Inflammatory macrophage treated with lipopolysaccharide for 4 hours (primary cell): Measurements from ENCODE around the gene GRIK1.

Source experiments
- DNase-seq: peaks from one replicate; pipeline ENCODE4 v3.0.0-alpha.2; 2020

Gene GRIK1

DNA sequence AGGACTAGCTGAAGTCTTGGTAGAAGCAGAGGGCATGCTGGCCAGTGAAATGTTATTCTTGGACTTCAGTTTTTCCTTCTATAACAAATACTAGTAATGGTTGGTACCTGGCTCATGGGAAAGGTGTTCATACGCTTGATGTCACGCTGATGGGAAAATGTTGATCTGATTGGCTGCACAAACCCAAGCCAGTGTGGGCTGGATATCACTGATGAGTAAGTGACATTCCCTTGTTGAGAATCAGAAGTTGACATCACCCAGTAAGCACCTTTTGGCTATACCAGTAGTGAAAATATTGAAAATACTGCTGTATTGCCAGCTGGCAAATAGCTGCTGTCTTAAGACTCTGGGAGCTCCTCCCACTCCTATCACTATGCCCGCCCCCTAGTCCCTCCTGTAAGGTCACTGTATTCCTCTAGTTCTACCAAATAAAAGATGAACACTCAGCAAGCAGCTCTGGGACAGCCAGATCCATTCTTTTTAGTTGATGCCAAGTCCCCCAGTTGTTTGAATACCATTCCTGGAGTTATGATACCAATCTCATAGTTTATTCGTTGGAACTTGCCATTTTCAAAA, 168.2 kb downstream of the GRIK1 start:
- DNase-seq: no peak

DNA sequence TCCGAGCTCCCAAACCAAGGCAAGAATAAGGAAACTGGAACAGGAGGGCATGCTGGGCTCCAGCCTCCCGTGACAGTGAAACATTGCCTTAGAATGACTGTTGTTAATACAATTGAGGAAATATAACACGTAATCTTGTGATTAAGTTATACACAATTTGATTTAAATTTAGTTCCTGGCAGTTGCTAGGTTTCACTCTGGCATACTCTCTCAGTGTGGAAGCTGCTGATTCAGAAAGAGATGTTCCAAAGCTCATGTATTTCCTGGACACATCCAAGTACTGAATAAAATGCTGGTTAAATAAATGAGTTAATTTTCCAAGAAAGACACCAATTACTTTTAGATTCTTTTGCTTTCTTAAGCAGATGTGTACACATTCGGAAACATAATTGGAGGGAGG, 176.1 kb downstream of the GRIK1 start:
- DNase-seq: no peak

DNA sequence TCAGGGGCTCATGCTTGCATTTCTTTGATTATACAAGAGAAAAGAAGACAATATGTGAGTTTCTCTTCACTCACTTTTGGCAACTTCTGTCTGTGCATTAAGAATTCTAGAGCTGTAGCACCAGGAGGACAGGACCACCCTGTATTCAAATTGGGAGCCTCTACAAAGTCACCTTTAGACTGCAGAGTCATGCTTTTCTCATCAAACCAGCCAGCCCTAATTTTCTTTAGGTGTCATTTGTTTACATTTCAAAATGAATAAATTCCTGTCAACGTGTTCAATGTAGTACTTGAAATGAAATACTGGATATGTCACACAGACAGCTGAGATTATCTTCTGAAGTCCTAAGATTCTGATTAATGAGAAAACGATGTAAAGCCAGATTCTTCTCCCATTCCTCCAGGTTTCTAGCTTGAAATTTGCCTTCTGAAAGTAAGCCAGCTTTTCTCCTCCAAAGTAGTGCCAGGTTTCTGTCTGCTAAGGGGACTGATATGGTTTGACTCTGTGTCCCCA, 177.2 kb downstream of the GRIK1 start:
- no peak for DNase-seq

DNA sequence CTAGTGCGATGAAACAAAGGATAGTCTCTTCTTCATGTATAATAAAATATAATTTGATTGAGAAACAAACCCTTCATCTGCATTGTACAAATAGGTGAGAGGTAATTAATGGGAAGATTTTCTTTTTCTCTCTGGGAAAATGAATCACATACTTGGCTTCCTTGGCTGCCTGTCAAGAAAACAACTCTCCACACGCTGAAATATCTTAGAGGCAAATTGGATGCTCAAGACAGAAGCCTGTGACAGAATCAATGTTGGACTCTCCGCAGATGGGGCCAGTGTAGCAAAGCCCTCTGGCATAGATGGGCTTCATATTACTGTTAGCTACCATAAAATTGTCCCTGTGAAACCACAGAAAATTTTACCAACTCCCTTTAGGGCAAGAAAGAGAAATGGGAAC, 186.6 kb downstream of the GRIK1 start:
- DNase-seq: no peak

DNA sequence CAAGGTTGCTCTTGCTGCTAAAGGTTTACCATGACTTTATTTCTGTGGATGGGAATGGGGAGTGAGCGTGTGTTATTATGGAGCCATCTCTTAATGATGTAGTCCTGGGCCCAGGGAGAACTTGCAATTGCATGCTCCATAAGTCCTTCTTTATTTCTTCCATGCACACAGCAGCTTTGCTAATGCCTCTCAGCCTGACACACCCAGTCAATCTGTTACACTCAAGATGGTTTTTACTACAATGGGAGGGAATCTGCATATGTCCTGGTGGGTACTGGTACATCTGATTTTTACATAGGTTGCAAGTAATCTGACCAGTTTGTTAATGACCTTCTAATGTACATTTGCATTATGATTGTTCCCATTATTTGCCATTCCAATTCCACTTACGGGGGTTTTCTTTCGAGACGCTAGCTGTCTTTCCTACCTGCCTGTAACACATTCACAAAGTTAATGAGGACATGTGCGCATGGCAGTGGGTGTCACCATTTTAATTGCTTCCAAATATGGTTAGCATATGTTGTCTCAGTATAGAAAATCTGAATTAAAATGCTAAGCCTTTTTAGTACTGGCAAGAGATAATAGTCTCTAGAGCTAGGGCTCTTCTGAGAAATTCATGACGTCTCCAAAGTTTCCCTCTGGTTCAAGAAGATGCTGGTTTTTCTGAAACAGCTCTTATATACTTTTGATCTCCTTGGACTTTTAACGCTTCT, 188.2 kb downstream of the GRIK1 start:
- no peak for DNase-seq

DNA sequence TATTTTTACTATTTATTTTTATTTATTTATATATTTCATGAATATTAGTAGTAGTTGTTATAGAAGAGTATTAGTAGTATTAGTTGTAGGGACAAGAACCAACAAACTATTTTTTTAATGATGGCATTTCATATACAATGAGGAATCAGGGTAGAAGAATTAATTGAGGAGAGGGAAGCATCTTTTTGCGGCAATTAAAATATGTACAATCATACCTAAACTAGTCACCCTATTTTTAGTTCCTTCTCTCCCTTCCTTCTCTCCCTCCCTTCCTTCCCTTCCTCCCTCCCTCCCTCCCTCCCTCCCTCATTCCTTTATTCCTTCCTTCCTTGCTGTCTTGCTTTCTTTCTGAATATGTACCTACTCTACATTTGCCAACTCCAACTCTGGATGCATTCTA, 189.8 kb downstream of the GRIK1 start:
- DNase-seq: no peak

DNA sequence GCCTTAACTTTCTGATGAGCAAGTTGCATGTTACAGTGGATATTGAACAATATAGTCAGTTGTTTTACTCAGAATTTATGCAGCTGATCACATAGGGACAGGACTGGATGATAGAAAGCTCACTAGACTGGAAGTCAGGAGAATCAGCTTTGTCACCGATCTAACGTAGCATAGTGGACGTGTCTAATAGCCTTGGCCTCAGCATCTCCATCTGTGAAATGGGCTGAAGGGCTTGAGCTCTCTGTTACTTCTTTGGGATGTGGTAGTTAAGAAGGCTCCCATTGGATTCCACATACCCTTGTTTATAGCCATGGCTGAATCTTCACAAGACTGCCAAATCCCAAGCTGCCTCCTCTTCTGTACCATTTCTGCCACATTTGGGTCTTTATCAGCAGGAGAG, 190.6 kb downstream of the GRIK1 start:
- no peak for DNase-seq

DNA sequence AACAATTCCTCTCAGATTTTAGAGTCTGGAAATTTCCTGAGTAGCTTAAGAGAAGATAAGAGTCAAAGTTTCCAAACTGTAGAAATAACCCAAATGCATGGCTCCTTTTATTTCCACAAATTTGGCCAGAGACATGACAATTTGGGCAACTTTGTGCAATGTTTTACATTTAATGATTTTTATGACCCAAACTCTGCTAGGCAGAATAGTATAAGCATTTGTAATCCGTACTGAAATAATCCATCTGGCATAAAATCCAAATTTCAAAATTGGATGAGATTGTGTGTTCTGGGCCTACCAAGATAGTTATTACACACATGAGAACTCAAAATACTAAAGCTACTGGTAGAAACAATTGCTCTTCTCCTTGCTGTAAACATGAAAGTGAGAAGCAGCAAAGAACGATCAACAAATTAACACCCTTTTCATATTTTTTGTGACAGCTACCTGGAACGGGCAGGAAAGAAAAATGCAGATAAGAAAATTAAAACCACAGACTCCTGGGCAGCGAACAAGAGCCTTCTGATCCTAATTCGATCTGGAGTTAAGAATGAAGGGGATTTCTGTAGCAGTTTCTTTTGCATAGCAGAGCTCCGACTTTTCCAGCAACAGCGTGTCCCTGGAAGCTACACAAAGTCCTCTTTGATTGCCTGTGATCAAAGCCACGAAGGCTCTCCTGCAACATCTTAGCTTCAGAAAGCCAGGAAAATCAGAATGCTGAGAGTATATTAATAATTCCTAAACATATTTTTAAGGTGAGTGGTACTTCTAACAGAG, 191.2 kb downstream of the GRIK1 start:
- DNase-seq: no peak

DNA sequence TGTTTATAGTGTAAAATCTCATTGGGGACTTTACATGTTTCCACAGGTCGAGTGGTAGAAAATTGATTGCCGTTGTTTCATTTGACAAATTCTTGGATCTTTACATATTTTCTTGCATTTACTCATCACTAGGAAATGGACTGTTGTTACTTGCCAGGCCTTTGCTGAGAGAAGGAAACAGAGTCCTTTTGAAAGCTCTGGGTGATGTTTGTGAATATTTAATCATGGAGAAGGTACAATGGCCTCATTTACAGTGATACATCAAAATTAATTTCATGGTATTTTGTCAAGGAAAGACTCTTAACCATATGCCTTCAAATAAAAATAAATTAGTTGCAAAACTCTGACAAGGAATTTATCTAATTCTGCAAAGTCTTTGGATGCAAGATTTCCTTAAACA, 198.0 kb downstream of the GRIK1 start:
- DNase-seq: no peak

DNA sequence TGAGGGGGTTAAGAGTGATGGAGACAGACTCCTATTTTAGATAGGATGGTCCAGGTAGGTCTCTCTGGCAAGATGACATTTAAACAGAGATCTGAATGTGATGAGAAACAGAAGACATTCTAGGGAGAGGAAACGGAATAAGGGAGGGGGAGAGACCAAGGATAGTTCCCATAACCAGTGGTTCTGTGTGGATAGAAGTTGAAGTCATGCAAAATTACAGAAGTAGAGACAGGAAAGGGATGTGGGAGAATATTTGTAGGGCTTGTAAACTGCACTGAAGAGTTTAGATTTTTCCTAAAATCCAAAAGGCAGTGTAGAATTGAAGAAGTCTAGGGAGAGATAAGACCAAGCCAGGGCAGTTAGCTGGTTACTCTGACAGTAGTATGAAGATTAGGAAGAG, 200.6 kb downstream of the GRIK1 start:
- DNase-seq: peak; percentile 2

DNA sequence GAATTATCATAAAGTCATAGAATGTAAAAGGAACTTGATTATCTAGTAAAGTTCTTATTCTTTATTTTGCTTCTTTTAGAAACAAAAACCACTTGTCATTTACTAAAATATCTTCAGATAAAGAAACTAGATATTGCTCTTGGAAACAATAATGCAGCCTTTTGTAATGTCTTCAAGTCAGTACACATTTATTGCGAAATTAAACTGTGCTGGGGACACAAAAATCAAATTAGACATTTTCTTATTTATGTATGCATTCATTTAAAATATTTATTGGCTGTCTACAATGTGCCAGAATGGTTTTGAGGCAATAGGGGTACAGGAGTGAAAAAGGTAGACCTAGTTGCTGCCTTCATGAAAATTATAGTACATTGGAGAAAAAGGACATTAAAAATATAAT, 201.1 kb downstream of the GRIK1 start:
- DNase-seq: no peak

DNA sequence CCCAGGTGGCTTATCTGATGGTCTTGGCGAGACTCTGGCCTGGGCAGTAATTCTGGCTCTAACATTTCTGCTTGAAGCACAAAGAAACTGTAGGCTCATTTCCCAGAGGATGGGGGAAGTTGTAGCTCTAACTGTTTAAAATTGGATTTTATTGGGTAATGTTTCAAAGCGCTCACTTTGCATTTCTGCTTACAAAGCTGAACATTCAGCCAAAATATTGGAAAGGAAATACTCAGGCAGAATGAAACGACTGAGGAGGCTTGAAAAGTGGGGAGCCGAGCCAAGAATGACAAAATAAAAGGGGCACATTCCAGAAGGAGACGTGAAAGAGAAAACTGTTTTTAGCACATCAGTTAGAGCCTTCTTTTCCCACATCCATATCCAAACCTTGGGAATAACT, 202.6 kb downstream of the GRIK1 start:
- no peak for DNase-seq

DNA sequence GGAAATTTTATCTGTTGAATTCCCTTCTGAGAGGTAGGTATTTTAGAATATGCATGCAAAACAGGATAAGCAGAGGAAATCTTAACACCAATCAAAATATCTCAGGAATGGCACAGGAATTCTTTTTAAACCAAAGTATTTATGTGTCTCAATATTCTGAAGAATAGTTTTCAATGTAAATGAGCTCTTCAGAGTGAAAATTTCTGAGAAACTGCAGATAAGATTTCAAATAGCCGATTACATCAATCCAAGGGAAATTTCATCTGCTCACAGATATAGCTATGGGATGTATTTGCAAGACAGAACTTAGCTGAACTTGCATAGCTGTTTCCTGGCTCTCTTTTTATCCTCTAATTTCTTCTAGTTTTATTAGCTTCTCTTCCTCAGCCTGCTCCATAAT, 209.5 kb downstream of the GRIK1 start:
- DNase-seq: no peak

DNA sequence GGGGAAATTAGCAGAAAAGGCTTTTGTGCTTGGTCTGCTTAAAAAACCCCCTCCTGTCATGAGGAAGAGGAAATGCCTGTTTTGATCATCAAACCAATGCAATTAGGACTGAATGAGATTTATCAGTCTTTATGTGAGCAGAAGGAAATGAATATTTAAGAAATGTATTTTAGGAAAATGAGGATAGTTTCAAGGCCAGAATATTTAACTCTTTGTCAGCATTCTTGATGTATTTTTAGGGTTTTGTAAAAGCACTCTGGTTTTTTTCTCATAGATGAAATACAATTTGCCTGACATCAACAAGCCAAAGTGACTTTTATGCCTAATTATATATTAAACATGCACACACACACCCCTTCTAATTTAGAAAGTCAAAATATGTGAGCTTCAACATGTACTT, 213.8 kb downstream of the GRIK1 start:
- DNase-seq: no peak

DNA sequence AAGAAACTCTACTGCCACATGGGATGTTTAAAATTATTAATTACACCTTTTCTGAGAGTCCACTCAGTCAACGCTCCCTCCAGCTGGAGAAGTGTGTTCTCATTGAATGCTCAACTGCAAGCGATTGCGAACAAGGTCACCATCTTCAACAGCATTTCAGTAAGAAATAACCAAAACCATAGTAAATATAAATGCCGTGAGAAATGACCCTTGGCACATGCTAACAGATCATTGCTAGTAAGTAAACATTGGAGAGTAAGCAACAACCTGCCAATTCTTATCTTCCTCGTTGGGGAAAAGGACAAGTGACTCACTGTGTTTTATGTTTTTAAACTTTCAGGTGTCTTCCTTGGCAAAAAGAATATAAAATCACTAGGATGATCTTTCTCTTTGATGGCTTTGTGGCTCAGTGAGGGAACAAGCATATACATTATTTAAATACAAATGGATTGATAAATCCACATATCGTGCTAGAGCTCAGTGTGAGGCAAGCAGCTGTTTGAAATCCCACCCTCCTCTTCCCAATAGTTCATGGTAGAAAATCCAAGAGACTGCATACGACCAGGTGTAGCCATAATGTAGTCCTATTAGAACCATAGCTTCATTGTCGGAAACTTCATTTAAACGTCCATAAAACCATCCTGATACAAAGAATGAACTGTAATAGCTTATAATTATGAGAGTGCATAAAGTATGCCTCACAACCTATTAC, 214.6 kb downstream of the GRIK1 start:
- no peak for DNase-seq

DNA sequence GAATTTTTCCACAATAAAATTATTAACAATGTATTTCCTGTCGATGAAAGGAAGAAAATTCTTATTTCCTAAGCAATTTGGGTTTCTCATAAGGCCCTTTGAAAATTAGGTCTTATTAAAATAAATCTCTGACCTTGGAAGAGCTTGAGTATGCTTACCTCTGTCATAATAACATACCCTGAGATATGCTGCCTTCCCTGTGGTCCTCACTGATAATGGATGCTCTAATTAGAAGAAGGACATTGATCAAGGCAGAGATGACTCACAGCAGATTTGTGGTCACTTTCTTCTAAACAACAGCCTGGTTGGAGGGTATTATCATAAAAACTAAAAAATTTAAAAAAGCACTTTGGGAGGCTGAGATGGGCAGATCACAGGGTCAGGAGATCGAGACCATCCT, 217.8 kb downstream of the GRIK1 start:
- no peak for DNase-seq

DNA sequence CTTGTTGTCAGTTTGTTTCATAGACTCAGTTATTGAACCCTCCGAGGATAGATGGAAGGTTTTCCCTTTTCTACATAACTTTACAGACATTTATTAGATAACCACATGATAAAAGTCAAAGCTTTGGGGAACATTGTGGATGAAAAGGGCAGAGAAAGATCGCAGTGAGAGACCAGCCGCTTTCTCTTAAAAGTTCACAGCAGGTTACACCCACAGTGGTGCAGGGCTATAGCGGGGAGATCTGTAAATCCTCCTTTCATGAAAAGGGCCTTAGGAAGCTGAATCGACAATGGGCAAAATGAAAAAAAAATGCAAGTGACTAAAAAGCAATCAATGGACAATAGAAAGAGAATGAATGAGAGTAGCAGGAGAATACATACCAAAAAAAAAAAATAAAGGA, 218.6 kb downstream of the GRIK1 start:
- no peak for DNase-seq

DNA sequence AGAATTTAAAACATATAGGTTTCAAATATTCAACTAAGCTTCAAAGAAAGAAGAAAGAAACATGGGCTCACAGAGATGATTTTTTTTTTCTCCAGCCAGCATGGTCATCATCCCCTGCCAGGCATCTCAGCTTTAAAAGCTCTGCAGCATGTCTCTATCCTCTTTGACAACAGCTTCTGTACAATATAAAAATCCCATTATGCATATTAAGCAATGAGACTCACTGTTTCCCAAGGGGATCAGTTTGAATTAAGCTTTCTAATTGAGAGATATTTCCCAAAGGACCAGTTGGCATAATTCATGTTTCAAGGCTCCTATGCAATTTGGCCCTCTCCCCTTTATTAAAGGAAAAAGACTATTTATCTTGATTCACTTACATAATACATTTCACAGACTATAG, 220.3 kb downstream of the GRIK1 start:
- DNase-seq: no peak

DNA sequence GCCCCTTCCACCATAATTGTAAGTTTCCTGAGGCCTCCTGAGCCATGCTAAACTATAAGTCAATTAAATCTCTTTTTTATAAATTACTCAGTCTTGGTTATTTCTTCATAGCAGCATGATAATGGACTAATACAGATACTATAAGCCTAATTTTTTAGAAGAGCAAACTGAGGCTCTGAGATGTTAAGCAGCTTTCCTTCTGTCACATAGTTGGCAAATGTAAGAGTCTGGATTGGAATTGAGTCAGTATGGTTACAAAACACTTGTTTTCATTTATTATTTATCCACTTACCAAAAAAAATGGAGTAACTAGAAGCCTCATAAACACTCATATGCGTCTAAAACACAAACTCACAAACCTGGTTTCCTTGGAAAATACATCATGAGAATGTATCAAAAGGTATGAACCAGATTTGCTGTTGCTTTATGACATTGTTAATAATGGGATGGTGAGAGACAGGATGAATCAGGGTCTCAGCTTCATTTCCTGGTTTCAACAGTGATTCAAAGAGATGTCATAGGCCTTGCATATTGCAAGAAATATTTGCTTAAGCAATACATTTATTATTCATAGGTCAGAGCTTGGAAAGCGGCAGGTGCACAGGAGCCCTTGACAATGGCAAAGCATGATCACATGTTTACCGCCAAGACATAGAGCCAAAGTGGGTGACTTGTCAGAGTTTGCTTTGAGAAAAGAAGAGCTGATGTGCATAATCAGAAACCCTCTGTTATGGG, 221.5 kb downstream of the GRIK1 start:
- DNase-seq: no peak

DNA sequence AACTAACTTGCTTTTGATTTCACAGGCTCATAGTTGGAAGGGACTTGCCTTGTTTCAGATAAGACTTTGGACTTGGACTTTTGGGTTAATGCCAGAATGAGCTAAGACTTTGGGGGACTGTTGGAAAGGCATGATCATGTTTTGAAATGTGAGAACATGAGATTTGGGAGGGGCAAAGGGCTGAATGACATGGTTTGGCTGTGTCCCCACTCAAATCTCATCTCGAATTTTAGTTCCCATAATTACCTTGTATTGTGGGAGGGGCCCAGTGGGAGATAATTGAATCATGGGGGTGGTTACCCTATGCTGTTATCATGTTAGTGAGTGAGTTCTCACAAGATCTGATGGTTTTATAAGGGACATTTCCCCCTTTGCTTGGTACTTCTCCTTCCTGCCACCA, 222.1 kb downstream of the GRIK1 start:
- no peak for DNase-seq

DNA sequence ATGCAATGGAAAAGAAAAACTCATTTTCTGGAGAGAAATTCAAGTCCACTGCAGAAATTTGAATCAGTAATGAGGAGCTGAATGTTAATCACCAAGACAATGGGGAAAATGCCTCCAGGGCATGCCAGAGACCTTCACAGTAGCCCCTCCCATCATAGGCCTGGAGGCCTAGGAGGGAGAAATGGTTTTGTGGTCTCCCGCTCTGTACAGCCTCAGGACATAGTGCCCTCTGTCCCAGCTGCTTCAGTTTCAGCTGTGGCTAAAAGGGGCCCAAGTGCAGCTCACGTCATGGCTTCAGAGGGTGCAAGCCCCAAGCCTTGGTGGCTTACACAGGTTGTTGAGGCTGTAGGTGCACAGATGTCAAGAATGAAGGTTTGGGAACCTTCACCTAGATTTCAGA, 223.0 kb downstream of the GRIK1 start:
- DNase-seq: no peak

DNA sequence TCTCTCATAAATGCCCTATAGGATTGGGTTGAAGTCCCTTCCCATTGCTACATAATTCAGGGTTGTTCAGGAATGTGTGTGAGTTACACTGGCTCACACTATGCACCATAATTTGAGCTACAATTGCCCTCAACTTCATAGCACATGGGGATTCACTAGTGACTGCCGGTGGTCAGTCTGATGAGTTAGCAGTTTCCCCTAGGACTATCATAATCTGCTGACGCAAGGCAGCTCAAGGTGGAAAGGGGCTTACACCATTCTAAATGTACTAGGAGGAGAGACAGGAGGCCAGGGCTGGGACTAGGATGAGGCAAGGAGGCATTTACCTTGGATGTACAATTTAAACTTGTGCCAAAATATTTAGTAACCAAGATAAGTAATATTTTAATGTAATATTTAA, 224.7 kb downstream of the GRIK1 start:
- DNase-seq: no peak

DNA sequence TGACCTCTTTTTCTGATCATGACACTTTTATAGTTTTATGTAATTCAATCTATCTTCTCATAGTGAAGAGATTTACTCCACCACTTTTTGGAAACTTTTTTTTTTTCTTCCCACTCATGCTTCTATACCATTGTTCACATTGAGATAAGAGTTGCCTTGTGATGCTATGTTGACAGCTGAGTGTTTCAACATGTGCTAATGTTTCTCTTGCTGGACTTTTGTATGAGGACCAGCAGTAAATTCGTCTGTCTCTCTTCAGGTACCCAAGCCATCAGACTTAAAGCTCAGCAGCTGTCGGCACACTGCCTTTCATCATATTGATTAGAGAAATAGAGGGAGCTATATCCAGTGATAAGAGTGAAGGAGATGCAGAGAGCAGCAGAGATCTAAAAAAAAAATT, 227.0 kb downstream of the GRIK1 start:
- DNase-seq: no peak
